Activated CD4-positive, alpha-beta T cell treated with anti-CD3 and anti-CD28 coated beads, Interleukin-2, amount 50 U/mL, for 24 hours (primary cell): Measurements from ENCODE around the gene DNAJB1.

Source experiments
- DNase-seq, 2 donors: peaks; one replicate each; pipeline ENCODE4 v3.0.0-alpha.2; 2020; ENCODE audit warnings: low read depth in 1 of 2, low spot score in 1 of 2

Gene DNAJB1

GRCh38 chr19:14496029-14496833, 22.0 kb downstream of the DNAJB1 start, which contains the start of gene GIPC1:
TSS of gene GIPC1 (minus strand) at chr19:14496127. CDS start at chr19:14482976, 13,151 bp downstream.
- DNase-seq: peak; percentile 66 to 73

GRCh38 chr19:14495672-14496028, 22.5 kb downstream of the DNAJB1 start:
- DNase-seq: no peak

- DNase-seq: no peak
Measured at GRCh38 chr19:14494910-14495671, 23.1 kb downstream of the DNAJB1 start.

- DNase-seq: no peak
Measured at GRCh38 chr19:14494411-14494810, 23.8 kb downstream of the DNAJB1 start.

- DNase-seq: no peak
Measured at GRCh38 chr19:14492756-14493337, 25.4 kb downstream of the DNAJB1 start.

- no peak for DNase-seq
Measured at GRCh38 chr19:14487370-14488125, 30.6 kb downstream of the DNAJB1 start.

- DNase-seq: no peak
Measured at GRCh38 chr19:14482172-14482941, 35.8 kb downstream of the DNAJB1 start.

- no peak for DNase-seq
Measured at GRCh38 chr19:14480700-14481079, 37.5 kb downstream of the DNAJB1 start.

GRCh38 chr19:14479975-14480699, 38.1 kb downstream of the DNAJB1 start:
- peak; percentile 44 to 63 for DNase-seq

GRCh38 chr19:14479309-14479974, 38.8 kb downstream of the DNAJB1 start:
- no peak for DNase-seq

- no peak for DNase-seq
Measured at GRCh38 chr19:14478113-14478545, 40.1 kb downstream of the DNAJB1 start.

GRCh38 chr19:14477418-14478112, 40.6 kb downstream of the DNAJB1 start:
- no peak for DNase-seq

- DNase-seq: no peak
Measured at GRCh38 chr19:14476673-14477401, 41.4 kb downstream of the DNAJB1 start.

- DNase-seq: no peak
Measured at GRCh38 chr19:14476327-14476672, 41.9 kb downstream of the DNAJB1 start.

GRCh38 chr19:14475251-14476073, 42.7 kb downstream of the DNAJB1 start, which contains the start of gene PTGER1:
TSS of gene PTGER1 (minus strand) at chr19:14475354. CDS start at chr19:14474320, 1,034 bp downstream.
- DNase-seq: no peak

- DNase-seq: no peak
Measured at GRCh38 chr19:14474827-14475226, 43.4 kb downstream of the DNAJB1 start.

- no peak for DNase-seq
Measured at GRCh38 chr19:14473978-14474578, 44.1 kb downstream of the DNAJB1 start.
